Measurements from ENCODE around the gene KRT80.

The KRT80 gene

GRCh38 chr12:52228931-52229330 lies 37.1 kb upstream of the KRT80 start:
- no peak for DNase-seq (ENCODE audit: low spot score)

- DNase-seq (ENCODE audit: low spot score) = no peak
Observed at GRCh38 chr12:52228366-52228765, 36.6 kb upstream of the KRT80 start.

- DNase-seq (ENCODE audit: low spot score) = no peak
Observed at GRCh38 chr12:52227606-52228166, 35.9 kb upstream of the KRT80 start.

GRCh38 chr12:52226446-52226845 lies 34.6 kb upstream of the KRT80 start:
- DNase-seq (ENCODE audit: low spot score) = no peak

- DNase-seq (ENCODE audit: low spot score) = no peak
Observed at GRCh38 chr12:52225752-52226151, 33.9 kb upstream of the KRT80 start.

- no peak for DNase-seq (ENCODE audit: low spot score)
Observed at GRCh38 chr12:52224151-52224550, 32.3 kb upstream of the KRT80 start.

GRCh38 chr12:52223406-52224039 lies 31.7 kb upstream of the KRT80 start:
- DNase-seq (ENCODE audit: low spot score) = no peak

GRCh38 chr12:52222692-52223091 lies 30.9 kb upstream of the KRT80 start:
- DNase-seq (ENCODE audit: low spot score) = no peak

- DNase-seq (ENCODE audit: low spot score) = no peak
Observed at GRCh38 chr12:52221912-52222457, 30.2 kb upstream of the KRT80 start.

GRCh38 chr12:52221070-52221781 lies 29.4 kb upstream of the KRT80 start:
- DNase-seq (ENCODE audit: low spot score) = no peak

GRCh38 chr12:52220477-52220876 lies 28.7 kb upstream of the KRT80 start:
- DNase-seq (ENCODE audit: low spot score) = no peak

- DNase-seq (ENCODE audit: low spot score) = no peak
Observed at GRCh38 chr12:52218001-52218400, 26.2 kb upstream of the KRT80 start.

- no peak for DNase-seq (ENCODE audit: low spot score)
Observed at GRCh38 chr12:52217223-52217622, 25.4 kb upstream of the KRT80 start.

- DNase-seq (ENCODE audit: low spot score) = no peak
Observed at GRCh38 chr12:52216807-52217206, 25.0 kb upstream of the KRT80 start.

- no peak for DNase-seq (ENCODE audit: low spot score)
Observed at GRCh38 chr12:52216100-52216499, 24.3 kb upstream of the KRT80 start.

- DNase-seq (ENCODE audit: low spot score) = no peak
Observed at GRCh38 chr12:52215587-52216031, 23.8 kb upstream of the KRT80 start.

GRCh38 chr12:52214421-52214802 lies 22.6 kb upstream of the KRT80 start:
- DNase-seq (ENCODE audit: low spot score) = no peak

- peak; percentile 79 for DNase-seq (ENCODE audit: low spot score)
Observed at GRCh38 chr12:52213564-52214420, 22.0 kb upstream of the KRT80 start.

GRCh38 chr12:52212701-52213563 lies 21.1 kb upstream of the KRT80 start:
- DNase-seq (ENCODE audit: low spot score) = no peak

GRCh38 chr12:52211716-52212585 lies 20.1 kb upstream of the KRT80 start:
- no peak for DNase-seq (ENCODE audit: low spot score)

Data from HuH-7.5 (cell line).